Lower lobe of right lung (tissue), 2 donors: ENCODE results near the gene MCM7. TPM values are rescaled to one million over a fixed set of nuclear protein-coding genes. Genes with fewer than 3 reads are reported as not detected.

Experiments
- ATAC-seq, 2 donors: fragments of 200-7000 bp; cut with Tn5 transposase; one replicate each; pipeline ENCODE4 v1.9.1; 2020 to 2022; ENCODE audit warnings: mild to moderate bottlenecking in 2 of 2, moderate library complexity in 2 of 2
- DNase-seq: peaks from one replicate; pipeline ENCODE4 v3.0.0-alpha.2; 2020
- H3K27ac ChIP-seq: fragments of 200-600 bp; one replicate; pipeline ENCODE4 v1.8.0; 2022
- H3K27me3 ChIP-seq: fragments of 200-600 bp; one replicate; pipeline ENCODE4 v1.8.0; 2022; ENCODE audit warnings: low read depth
- H3K36me3 ChIP-seq: fragments of 200-600 bp; one replicate; pipeline ENCODE4 v1.8.0; 2022; ENCODE audit warnings: mild to moderate bottlenecking
- H3K4me1 ChIP-seq: fragments of 200-600 bp; one replicate; pipeline ENCODE4 v1.8.0; 2022
- H3K4me3 ChIP-seq: fragments of 200-600 bp; one replicate; pipeline ENCODE4 v1.8.0; 2022; ENCODE audit warnings: mild to moderate bottlenecking
- H3K9me3 ChIP-seq: fragments of 200-600 bp; one replicate; pipeline ENCODE4 v1.8.0; 2022
- intact Hi-C: fragments of 100-400 bp; cut with DNase I; formaldehyde crosslinking; loops from one replicate; pipeline ENCODE4 v1.11.0; 2022
- total RNA-seq: library from RNA; stranded (reverse); fragmentation: NEBNext Ultra II Directional; extraction: Animal tissue kit (Norgen Biotek cat#: 25700); gene quantifications from one replicate; pipeline ENCODE4 v1.2.1, GENCODE V29; 2021
- TF ChIP-seq, protein P1 (sequence below): fragments of 200-600 bp; IDR thresholded peaks from one replicate; pipeline ENCODE4 v1.8.0; 2022; ENCODE audit warnings: antibody characterized with exemption, mild to moderate bottlenecking
- donor health status: DM: no; HTN: yes; CAD: no; lungs with severe emphysema.

MCM7 gene
- total RNA-seq, 1 donor from 2014 or later: 48.0 TPM

DNA sequence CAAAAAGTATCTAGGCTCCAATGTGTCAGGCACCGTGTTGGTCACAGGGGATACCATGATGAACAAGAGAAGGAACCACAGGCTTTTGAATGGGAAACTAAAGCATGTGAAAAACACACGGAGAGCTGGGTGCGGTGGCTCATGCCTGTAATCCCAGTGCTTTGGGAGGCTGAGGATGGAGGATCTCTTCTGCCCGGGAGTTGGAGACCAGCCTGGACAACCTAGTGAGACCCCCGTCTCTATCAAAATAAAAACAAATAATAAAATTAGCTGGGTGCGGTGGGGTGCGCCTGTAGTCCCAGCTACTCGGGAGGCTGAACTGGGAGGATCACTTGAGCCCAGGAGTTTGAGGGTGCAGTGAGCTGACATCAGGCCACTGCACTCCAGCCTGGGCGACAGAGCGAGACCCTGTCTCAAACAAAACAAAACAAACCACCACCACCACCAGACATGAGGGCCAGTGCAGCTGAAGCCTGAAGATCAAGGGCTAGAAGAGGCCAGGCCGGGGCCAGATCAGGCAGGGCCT, 13.0 kb downstream of the MCM7 start:
- peaks cover 28% of the 10 kb centered on the region for H3K36me3 ChIP-seq
- ATAC-seq: no peak
- H3K9me3 ChIP-seq: no peaks in the 10 kb centered on the region
- intact Hi-C loops: no loop called here
- no peak for DNase-seq
- TF ChIP-seq, protein P1, sequence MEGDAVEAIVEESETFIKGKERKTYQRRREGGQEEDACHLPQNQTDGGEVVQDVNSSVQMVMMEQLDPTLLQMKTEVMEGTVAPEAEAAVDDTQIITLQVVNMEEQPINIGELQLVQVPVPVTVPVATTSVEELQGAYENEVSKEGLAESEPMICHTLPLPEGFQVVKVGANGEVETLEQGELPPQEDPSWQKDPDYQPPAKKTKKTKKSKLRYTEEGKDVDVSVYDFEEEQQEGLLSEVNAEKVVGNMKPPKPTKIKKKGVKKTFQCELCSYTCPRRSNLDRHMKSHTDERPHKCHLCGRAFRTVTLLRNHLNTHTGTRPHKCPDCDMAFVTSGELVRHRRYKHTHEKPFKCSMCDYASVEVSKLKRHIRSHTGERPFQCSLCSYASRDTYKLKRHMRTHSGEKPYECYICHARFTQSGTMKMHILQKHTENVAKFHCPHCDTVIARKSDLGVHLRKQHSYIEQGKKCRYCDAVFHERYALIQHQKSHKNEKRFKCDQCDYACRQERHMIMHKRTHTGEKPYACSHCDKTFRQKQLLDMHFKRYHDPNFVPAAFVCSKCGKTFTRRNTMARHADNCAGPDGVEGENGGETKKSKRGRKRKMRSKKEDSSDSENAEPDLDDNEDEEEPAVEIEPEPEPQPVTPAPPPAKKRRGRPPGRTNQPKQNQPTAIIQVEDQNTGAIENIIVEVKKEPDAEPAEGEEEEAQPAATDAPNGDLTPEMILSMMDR: no peak
- peaks cover 22% of the 10 kb centered on the region for H3K4me1 ChIP-seq
- no peaks in the 10 kb centered on the region for H3K27me3 ChIP-seq
- H3K27ac ChIP-seq: peak overlapping the region; percentile 84
- H3K4me3 ChIP-seq: peak overlapping the region; percentile 89

DNA sequence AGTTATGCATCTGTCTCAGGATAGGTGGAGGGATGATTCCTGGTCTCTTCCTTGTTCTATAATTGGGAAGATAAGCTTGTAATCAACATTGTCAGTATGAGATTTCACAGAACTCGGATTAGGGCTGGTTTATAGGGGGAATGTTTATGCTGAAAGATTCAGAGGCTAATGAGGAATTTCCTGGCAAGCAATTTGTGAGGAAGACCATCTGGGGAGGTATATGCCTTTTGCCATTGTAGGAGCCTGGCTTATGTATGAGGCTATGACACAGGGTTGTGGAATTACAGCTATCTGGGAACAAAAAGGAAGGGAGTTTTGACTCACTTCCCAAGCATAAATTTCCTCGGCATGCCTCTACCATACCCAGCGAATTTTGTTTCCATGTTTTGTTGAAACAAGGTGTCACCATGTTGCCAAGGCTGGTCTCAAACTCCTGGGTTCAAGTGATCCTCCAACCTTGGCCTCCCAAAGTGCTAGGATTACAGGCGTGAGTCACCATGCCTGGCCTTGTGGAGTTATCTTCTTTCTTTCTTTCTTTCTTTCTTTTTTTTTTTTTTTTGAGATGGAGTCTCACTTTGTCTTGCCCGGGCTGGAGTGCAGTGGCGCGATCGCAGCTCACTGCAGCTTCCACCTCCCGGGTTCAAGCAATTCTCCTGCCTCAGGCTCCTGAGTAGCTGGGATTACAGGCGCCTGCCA, 14.0 kb downstream of the MCM7 start:
- Histone ChIP-seq H3K4me1 (peaks cover 25% of the 10 kb centered on the region), H3K4me3 (no peak overlapping the region), H3K9me3 (no peaks in the 10 kb centered on the region), H3K27me3 (no peaks in the 10 kb centered on the region), H3K27ac (no peak overlapping the region), H3K36me3 (peaks cover 19% of the 10 kb centered on the region)
- intact Hi-C loops: no loop called here
- no peak for ATAC-seq
- TF ChIP-seq, protein P1: no peak
- no peak for DNase-seq

DNA sequence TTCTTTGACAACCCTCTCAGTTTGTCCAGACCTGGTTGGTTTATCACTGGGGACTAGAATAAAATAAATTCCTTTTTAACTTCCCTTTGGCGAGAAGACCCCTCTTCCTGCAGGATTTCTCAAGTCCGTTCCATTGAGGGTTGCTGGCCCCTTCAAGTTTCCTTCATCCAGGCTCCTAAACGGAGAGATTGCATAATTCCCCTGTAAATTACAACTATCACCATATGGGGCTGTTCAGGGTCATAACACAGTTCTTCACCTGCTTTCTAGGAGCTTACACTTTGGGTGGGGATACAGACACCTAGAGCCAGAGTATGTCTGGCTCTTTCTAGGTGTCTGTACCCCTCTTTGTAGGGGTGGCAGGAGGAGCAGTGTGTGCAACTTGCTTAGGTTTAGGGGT, 15.7 kb downstream of the MCM7 start:
- Histone ChIP-seq H3K27ac (no peak overlapping the region), H3K4me3 (no peak overlapping the region), H3K9me3 (no peaks in the 10 kb centered on the region), H3K4me1 (peaks cover 36% of the 10 kb centered on the region), H3K27me3 (no peaks in the 10 kb centered on the region), H3K36me3 (peaks cover 2% of the 10 kb centered on the region)
- TF ChIP-seq, protein P1: no peak
- DNase-seq (no peak), ATAC-seq (no peak)
- intact Hi-C loops: no loop called here

DNA sequence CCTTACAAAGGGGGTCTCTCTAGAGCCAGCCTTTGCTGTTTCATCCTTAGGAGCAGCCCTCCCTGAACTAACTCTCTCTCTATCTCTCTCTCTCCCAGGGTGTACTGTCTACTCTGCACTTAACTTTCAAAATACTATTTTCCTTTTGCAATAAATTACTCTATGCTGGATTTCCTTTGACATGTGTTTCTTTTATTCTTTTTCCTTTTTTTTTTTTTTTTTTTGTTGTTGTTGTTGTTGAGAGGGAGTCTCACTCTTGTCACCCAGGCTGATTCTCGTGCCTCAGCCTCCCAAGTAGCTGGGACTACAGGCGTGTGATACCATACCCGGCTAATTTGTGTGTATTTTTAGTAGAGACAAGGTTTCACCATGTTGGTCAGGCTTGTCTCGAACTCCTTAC, 18.2 kb downstream of the MCM7 start:
- peaks cover 36% of the 10 kb centered on the region for H3K4me1 ChIP-seq
- H3K27ac ChIP-seq: peak overlapping the region; percentile 93
- H3K4me3 ChIP-seq: no peak overlapping the region
- peaks cover 16% of the 10 kb centered on the region for H3K36me3 ChIP-seq
- H3K9me3 ChIP-seq: no peaks in the 10 kb centered on the region
- ATAC-seq: no peak
- DNase-seq: no peak
- no peaks in the 10 kb centered on the region for H3K27me3 ChIP-seq
- TF ChIP-seq, protein P1: no peak
- intact Hi-C loops: no loop called here

DNA sequence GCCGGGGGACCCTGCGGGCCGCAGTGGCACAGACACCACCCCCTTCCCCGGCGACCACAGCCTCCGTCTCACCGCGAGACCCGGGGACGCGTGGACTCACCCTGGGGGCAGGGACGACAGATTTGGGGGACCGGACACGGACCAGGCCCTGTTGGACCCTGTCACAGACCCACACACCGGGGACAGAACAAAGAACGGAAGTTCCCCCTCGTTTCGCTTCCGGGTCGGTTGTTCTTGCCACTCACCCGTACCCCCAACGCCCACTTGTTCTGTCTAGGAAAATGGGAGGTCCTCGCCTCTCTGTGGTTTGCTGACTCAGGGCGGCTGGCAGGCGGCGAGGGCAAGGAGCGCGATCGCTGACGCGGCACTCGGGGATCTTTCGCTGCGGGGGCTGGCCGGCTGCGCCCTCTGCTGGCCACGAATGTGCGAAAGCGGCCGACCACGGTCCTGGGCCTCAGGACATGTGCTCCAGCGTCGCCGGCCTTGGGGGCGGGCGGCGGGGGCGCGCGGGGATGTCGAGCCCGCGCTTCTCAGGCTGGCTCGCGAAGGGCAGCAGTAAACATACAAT, 19.6 kb downstream of the MCM7 start, which contains the start of gene ZNF3:
Gene ZNF3, minus strand, starts transcription at position 189 of the 568 bp plus-strand sequence. CDS start 4,366 bp downstream, outside the sequence.
- H3K27me3 ChIP-seq: no peaks in the 10 kb centered on the region
- peak within 1 kb of the TSS; percentile 96 for H3K4me3 ChIP-seq
- intact Hi-C loops: no loop called here
- H3K4me1 ChIP-seq: peaks cover 35% of the 10 kb centered on the region
- H3K36me3 ChIP-seq: peaks cover 30% of the 10 kb centered on the region
- peak; percentile 97 to 98 for ATAC-seq
- H3K27ac ChIP-seq: peak within 1 kb of the TSS; percentile 93
- DNase-seq: peak; percentile 98
- TF ChIP-seq, protein P1: peak; percentile 96
- H3K9me3 ChIP-seq: no peaks in the 10 kb centered on the region
